ENCODE measurements around the gene TBCCD1. TPM values are rescaled to one million over a fixed set of nuclear protein-coding genes. Genes with fewer than 3 reads are reported as not detected.

The TBCCD1 gene
- total RNA-seq, 1 experiment from 2014 or later: 11.1 TPM

- H3K27me3 Mint-ChIP-seq (ENCODE audit: insufficient read depth, unreplicated experiment): no peaks in the 10 kb centered on the region
- no peaks in the 10 kb centered on the region for H3K36me3 Mint-ChIP-seq (ENCODE audit: insufficient read depth, unreplicated experiment)
- no peak overlapping the region for H3K27ac Mint-ChIP-seq (ENCODE audit: low read depth, unreplicated experiment)
- intact Hi-C loops (cut with micrococcal nuclease): no loop called here
- no peaks in the 10 kb centered on the region for H3K9me3 Mint-ChIP-seq (ENCODE audit: unreplicated experiment)
- no peak for DNase-seq (ENCODE audit: unreplicated experiment)
- H3K4me1 Mint-ChIP-seq (ENCODE audit: insufficient read depth, unreplicated experiment): peaks cover 28% of the 10 kb centered on the region
- BruUV-seq (replicated peaks): no TSS peak
- CTCF ChIA-PET: interaction anchor here (0.9 to 2.5 kb wide), 4 partner anchors 10 to 18 kb away, joined by 3 to 9 read pairs (median 4); no protein-coding TSS in a partner anchor
- POLR2A ChIA-PET: interaction anchor here (0.6 to 1.3 kb wide), 5 partner anchors 10 to 191 kb away, joined by 3 to 4 read pairs (median 3); no protein-coding TSS in a partner anchor
- no peak overlapping the region for H3K4me3 Mint-ChIP-seq (ENCODE audit: unreplicated experiment)
- no peak for TF ChIP-seq CTCF (IDR thresholded peaks at IDR 0.05; ENCODE audit: unreplicated experiment)
Observed at GRCh38 chr3:186599785-186600166, 32.6 kb upstream of the TBCCD1 start.

GRCh38 chr3:186599142-186599784 lies 32.1 kb upstream of the TBCCD1 start:
- DNase-seq (ENCODE audit: unreplicated experiment): no peak
- no peaks in the 10 kb centered on the region for H3K36me3 Mint-ChIP-seq (ENCODE audit: insufficient read depth, unreplicated experiment)
- no peak overlapping the region for H3K4me3 Mint-ChIP-seq (ENCODE audit: unreplicated experiment)
- H3K27me3 Mint-ChIP-seq (ENCODE audit: insufficient read depth, unreplicated experiment): no peaks in the 10 kb centered on the region
- BruUV-seq (replicated peaks): no TSS peak
- ChIA-PET CTCF (interaction anchor here (0.6 to 3.2 kb wide), 4 partner anchors 10 to 251 kb away, joined by 3 to 36 read pairs (median 6); no protein-coding TSS in a partner anchor), POLR2A (interaction anchor here (0.6 to 1.3 kb wide), 3 partner anchors 9 to 45 kb away, joined by 3 to 4 read pairs (median 3); no protein-coding TSS in a partner anchor)
- intact Hi-C loops (cut with micrococcal nuclease): no loop called here
- TF ChIP-seq CTCF (IDR thresholded peaks at IDR 0.05; ENCODE audit: unreplicated experiment): no peak
- no peak overlapping the region for H3K27ac Mint-ChIP-seq (ENCODE audit: low read depth, unreplicated experiment)
- H3K4me1 Mint-ChIP-seq (ENCODE audit: insufficient read depth, unreplicated experiment): peaks cover 27% of the 10 kb centered on the region
- H3K9me3 Mint-ChIP-seq (ENCODE audit: unreplicated experiment): no peaks in the 10 kb centered on the region

GRCh38 chr3:186598794-186599141 lies 31.6 kb upstream of the TBCCD1 start:
- ChIA-PET POLR2A (interaction anchor here (0.6 to 1.3 kb wide), 2 partner anchors 9 to 44 kb away, joined by 3 to 4 read pairs; no protein-coding TSS in a partner anchor), CTCF (interaction anchor here (0.6 to 3.2 kb wide), 3 partner anchors 11 to 251 kb away, joined by 3 to 36 read pairs (median 9); no protein-coding TSS in a partner anchor)
- H3K9me3 Mint-ChIP-seq (ENCODE audit: unreplicated experiment): no peaks in the 10 kb centered on the region
- no peak overlapping the region for H3K27ac Mint-ChIP-seq (ENCODE audit: low read depth, unreplicated experiment)
- no peaks in the 10 kb centered on the region for H3K36me3 Mint-ChIP-seq (ENCODE audit: insufficient read depth, unreplicated experiment)
- H3K4me1 Mint-ChIP-seq (ENCODE audit: insufficient read depth, unreplicated experiment): peaks cover 27% of the 10 kb centered on the region
- no peak overlapping the region for H3K4me3 Mint-ChIP-seq (ENCODE audit: unreplicated experiment)
- H3K27me3 Mint-ChIP-seq (ENCODE audit: insufficient read depth, unreplicated experiment): no peaks in the 10 kb centered on the region
- intact Hi-C loops (cut with micrococcal nuclease): no loop called here
- TF ChIP-seq CTCF (IDR thresholded peaks at IDR 0.05; ENCODE audit: unreplicated experiment): no peak
- no peak for DNase-seq (ENCODE audit: unreplicated experiment)
- BruUV-seq (replicated peaks): no TSS peak

- POLR2A ChIA-PET: interaction anchor here (0.6 to 1.3 kb wide), 3 partner anchors 8 to 156 kb away, joined by 3 to 5 read pairs (median 4); no protein-coding TSS in a partner anchor
- Mint-ChIP-seq H3K27me3 (ENCODE audit: insufficient read depth, unreplicated experiment) (no peaks in the 10 kb centered on the region), H3K9me3 (ENCODE audit: unreplicated experiment) (no peaks in the 10 kb centered on the region), H3K4me3 (ENCODE audit: unreplicated experiment) (no peak overlapping the region), H3K4me1 (ENCODE audit: insufficient read depth, unreplicated experiment) (peaks cover 27% of the 10 kb centered on the region), H3K27ac (ENCODE audit: low read depth, unreplicated experiment) (no peak overlapping the region), H3K36me3 (ENCODE audit: insufficient read depth, unreplicated experiment) (no peaks in the 10 kb centered on the region)
- intact Hi-C loops (cut with micrococcal nuclease): no loop called here
- CTCF ChIA-PET: interaction anchor here (0.6 to 3.2 kb wide), 4 partner anchors 11 to 471 kb away, joined by 6 to 36 read pairs (median 10); no protein-coding TSS in a partner anchor
- peak; percentile 57 for DNase-seq (ENCODE audit: unreplicated experiment)
- no TSS peak for BruUV-seq (replicated peaks)
- TF ChIP-seq CTCF (IDR thresholded peaks at IDR 0.05; ENCODE audit: unreplicated experiment): no peak
Observed at GRCh38 chr3:186598108-186598784, 31.1 kb upstream of the TBCCD1 start.

Data from MCF 10A (cell line).